Stromal cell of bone marrow (primary cell): ENCODE measurements around the gene ARHGEF2.

ENCODE experiments used
- DNase-seq: peaks from one replicate; pipeline ENCODE4 v3.0.0-alpha.2; 2012; ENCODE audit warnings: low read depth

ARHGEF2 gene

GRCh38 chr1:155971910-155972809 lies 6.2 kb downstream of the ARHGEF2 start:
- DNase-seq = no peak

DNA sequence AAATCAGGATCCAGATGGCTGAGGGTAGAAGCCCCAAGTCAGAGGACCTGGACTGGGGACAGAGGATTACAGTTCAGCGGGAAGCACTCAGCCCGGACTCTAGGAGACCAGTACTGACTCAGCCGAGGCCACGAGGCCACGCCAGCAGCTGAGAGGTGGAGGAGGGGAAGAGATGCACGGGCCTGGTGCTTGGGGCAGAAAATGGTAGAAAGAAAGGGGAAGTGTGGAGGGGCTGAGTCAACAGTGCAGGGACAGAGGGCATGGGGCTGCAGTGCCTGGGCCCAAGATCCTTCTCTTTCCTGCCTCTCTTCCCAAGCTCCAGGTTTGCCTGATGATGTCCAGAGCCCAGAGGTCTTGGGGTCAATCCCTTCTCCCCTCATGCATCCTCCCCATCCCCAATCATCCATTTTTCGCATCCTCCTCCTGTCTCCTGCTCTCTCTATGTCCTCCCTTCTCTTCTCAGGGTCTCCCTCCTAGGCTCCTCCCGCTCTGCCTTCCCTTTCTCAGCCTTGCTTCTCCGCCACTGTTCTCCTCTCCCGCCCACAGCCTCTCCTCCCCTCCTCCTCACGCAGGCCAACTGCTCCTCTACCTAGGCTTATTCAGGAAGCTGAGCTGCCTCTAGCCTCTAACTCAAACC lies 7.7 kb downstream of the ARHGEF2 start:
- DNase-seq = peak; percentile 74

DNA sequence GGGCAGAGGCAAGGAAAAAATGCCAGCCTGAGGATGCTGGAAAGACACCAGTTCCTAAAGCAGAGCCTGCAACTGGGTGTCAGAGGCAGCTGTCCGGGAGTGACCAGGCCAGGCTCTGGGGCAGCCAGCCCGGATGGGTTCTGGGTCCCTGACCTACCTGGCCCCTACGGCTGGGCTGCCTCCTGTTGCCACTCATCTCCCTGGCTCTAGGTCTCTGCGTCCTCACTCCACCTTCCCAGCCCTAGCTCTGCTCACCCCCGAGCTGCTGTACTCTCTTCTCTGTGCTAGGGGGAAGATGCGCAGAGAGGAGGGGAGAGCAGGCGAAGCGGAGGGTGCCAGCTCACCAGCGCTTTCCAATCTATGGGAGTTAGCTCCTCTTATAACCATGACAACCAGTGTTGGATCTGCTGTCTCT lies 9.0 kb downstream of the ARHGEF2 start:
- DNase-seq = no peak

- no peak for DNase-seq
These were observed 9.7 kb downstream of the ARHGEF2 start for GRCh38 chr1:155968670-155969069.

DNA sequence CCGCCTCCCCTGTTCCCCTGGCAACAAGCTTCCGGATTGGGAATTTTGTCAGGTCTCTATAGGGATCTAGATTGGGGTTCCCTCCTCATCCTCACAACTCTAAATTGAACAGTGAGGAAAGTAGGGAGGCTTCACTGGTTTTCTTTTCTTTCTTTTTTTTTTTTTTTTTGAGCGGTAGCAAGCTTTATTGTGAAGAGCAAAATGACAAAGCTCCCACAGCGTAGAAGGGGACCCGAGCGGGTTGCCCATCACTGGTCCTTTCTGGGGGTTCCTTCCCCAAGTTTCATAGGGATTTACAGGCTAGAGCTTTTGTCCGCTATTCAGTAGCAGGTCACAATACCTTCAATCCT lies 10.3 kb downstream of the ARHGEF2 start:
- no peak for DNase-seq

GRCh38 chr1:155967341-155968050 lies 10.9 kb downstream of the ARHGEF2 start:
- DNase-seq = no peak

DNA sequence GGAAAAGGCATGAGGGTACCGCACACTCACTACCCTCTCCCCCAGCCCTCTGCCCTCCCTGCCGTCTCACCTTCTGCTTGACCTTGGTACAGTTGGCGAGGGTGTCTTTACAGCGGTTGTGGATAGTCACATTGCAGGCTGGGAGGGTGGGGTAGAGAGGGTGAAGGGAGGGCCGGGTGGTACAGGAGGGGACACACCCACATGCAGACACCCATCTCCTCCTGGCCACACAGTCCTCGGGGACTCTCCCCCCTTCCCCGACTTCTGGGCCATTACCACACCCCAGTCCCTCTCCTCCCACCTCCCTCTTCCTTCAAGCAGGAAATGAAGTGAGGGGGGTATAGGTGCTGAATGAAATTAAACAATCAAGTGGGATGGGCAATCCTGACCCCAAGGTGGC lies 11.6 kb downstream of the ARHGEF2 start:
- DNase-seq = no peak

- no peak for DNase-seq
These were observed 12.2 kb downstream of the ARHGEF2 start for GRCh38 chr1:155966135-155966534.

- DNase-seq = no peak
These were observed 14.2 kb downstream of the ARHGEF2 start for GRCh38 chr1:155964193-155964592.

DNA sequence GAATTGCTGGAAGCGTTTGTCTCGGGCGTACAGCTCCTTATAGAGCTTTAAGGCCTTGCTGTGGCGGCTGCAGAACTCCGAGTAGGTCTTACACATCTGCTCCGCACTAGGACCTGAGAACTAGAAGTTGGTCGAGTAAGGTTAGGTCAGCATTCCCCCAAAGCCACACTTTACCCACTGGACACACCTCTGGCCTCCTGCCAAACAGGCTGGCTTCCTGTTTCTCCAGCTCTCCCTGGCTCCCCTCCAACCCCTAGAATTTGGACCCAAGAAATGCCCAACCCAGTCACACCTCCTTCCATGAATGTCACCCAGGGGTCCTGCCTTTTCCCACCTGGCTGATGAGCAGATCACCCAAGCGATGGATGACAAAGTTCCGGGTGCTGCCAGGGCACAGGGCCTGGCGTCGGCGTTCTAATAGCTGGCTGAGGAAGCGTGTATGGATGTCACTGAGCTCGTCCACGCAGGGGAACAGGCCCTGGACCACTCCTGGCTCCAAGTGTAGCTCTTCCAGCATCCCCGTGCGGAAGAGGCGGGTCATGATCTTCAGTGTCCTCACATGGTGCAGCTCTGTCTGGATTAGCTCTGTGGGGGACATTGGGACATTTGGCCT lies 15.6 kb downstream of the ARHGEF2 start:
- no peak for DNase-seq

GRCh38 chr1:155961937-155962336 lies 16.4 kb downstream of the ARHGEF2 start:
- peak; percentile 90 for DNase-seq

GRCh38 chr1:155960081-155960745 lies 18.1 kb downstream of the ARHGEF2 start:
- DNase-seq = no peak

DNA sequence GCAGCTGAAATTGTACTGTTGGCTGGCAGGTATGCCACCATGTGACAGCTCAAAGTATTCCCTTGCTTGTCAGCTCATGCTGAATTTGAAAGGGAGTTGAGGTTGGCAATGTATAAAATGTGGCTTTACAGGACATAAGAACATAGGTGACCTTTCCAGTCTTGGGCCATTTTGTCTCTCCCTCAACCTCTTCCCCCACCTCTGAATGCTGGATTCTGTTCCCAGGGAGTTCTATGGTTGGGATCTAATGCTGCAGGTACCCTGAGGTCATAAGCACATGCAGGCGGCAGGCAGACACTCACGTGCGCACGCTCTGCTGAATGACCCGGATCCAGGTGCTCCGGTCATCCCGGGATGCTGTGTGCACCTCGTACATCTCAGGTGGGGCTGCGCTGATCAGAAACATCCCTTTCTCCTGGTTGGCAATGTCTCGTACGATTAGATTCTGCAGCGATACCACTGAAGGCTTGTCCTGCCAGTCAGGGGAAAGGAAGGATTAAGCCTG lies 20.9 kb downstream of the ARHGEF2 start:
- no peak for DNase-seq

- DNase-seq = no peak
These were observed 23.7 kb downstream of the ARHGEF2 start for GRCh38 chr1:155954645-155955044.

- no peak for DNase-seq
These were observed 25.8 kb downstream of the ARHGEF2 start for GRCh38 chr1:155952505-155952890.

DNA sequence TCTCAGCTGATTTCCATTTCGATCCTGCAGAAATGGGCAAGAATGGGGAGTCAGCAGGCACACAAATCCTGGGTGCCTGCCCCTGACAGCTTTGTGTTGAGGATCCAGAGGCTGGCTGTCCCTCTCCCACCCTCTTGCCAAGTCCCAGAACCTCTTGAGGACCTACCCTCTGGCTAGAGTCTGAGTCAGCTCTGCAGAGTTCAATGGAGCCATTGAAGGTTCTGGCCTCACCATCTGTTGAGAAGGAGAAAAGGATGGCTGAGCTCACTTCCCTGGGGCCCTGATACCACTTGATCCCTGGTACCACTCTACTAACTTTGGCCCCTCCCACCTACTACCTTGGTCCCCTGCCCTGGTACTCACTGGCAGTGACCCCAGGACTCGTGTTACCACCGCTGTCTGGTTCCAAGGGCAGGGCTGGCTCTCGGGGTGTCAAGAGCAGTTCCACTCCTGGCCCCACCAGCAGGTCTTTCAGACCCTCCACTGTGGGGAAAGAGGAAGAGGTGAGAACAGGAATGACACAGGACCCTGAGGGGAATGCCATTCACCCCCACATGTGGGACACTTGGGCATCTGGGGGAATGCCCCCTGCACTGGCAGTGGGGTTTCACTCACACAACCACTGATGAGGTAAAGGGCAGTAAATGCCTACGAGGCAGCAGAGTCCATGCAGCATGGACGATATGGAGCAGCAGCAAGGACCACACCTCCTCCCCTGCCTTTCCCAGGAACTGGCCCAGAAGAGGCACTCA lies 26.4 kb downstream of the ARHGEF2 start:
- DNase-seq = no peak

DNA sequence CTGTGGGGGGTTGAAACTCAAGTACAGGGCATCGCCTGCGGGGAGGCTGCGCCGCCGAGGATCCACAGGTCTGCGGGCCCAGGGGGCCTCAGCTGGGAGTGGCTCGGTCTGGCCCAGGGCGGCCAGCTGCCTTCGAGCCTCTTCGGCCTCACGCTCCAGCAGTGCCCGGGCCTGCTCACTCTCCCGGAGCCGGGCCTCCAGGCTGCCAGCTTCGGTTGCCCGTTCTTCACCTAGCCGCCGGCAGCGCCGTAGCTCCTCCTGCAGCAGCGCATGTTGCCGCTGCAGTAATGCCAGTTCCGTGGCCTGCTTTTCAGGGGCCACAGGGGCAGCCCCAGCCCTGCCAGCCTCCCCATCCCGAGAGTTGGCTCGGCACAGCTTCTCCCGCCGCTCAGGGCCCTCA lies 27.5 kb downstream of the ARHGEF2 start:
- no peak for DNase-seq

DNA sequence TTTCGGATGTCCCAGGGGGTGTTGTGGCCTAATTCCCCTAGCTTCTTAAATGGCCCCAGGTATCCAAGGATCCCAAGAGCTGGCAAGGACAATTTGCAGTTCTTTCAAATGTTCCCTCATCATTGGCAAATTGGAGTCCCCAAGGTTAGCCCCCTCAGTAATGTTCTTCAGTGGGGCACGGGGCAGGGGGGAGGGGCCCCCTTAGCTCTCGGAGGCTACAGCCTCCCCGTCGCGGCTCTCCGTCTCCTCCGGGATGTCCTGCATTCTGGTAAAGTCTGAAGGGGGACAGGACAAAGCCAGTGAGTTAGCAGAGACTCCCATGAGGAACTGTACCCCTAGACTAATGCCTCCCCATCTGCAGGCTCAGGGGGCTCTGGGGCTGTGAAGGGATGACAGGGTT lies 30.6 kb downstream of the ARHGEF2 start:
- DNase-seq = no peak

DNA sequence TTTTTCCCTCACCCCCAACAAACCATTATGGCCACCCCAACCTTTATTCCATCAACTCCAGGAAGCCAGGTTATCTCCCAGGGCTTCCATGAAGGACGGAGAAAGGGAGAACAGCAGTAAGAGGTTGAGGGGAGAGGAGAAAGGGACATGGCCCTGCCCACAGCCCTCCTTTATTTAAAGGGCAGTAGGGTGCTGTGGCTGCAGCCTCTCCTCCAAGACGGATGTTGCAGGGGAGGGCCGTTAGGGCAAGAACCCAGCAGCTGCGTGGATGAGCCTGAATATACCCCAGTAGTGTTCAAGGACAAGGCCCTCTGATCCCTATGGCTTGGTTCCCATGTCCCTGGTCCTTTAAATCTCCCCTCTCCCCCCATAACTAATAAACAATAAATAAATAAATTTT lies 31.1 kb downstream of the ARHGEF2 start:
- DNase-seq = no peak

GRCh38 chr1:155946633-155947219 lies 31.6 kb downstream of the ARHGEF2 start:
- no peak for DNase-seq

- DNase-seq = no peak
These were observed 33.9 kb downstream of the ARHGEF2 start for GRCh38 chr1:155944444-155944799.
